Activated CD4-positive, CD25-positive, alpha-beta regulatory T cell treated with anti-CD3 and anti-CD28 coated beads, Interleukin-2, amount 50 U/mL, for 24 hours (primary cell): Measurements from ENCODE around the gene LHFPL3.
"Not testable (repeated sequence)": the region's sequence is repeated elsewhere in the genome, so short reads cannot be mapped to it uniquely, and the experiment has no call there.

Experiments
- ATAC-seq, 2 donors: fragments of 150-1000 bp; cut with Tn5 transposase; one replicate each; pipeline ENCODE4 v1.10.0; 2021; ENCODE audit warnings: mild to moderate bottlenecking in 1 of 2, moderate library complexity in 1 of 2

Gene LHFPL3

DNA sequence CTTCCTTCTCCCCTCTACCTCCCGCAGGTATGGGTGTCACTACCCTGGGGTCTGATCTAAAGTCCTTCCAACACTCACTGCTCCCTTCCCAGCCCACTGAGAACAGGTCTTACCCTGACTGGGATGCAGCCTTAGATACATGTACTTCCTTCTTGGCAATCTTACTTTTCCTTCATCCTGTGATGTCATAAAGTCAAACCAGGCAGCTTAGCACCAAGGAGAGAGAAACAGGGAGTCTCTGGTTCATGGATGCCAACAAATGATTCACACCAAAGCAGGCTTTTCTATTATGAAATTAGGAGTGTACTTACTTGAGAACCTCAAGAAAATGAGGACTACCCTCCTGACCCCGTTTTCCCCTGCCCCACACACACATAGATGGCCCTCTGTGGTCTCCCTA lies 574.6 kb downstream of the LHFPL3 start:
- no peak for ATAC-seq

DNA sequence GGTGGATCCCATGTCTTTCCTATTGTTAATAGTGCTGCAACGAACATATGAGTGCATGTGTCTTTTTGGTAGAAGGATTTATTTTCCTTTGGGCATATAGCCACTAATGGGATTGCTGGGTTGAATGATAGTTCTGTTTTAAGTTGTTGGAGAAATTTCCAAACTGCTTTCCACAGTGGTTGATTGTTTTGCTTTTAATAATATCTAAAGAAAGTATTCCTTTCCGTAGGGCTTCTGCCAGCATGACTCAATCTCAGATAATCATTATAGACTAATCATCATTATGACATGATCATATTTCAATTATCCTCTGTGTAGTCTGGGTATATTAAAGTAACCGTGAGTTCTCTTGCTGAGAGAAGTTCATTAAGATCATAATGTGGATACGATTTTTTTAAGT lies 575.4 kb downstream of the LHFPL3 start:
- ATAC-seq = no peak

DNA sequence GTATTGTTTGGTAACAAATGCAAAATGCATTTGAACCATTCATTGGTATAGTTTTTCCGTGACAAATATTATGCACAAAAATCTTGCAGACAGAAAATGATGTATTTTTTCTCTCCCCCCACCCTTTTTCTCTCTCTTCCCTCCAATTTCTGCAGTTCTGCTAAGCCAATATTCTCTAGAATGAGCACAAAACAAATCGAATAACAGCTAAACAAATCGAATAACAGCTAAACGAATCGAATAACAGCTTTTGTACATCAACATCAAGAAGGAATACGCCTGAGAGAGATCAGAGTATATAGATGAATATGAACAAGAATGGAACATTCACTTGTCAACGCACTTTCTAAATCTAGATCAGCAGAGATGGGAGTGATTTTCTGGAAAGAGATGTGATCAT lies 577.6 kb downstream of the LHFPL3 start:
- no peak for ATAC-seq

DNA sequence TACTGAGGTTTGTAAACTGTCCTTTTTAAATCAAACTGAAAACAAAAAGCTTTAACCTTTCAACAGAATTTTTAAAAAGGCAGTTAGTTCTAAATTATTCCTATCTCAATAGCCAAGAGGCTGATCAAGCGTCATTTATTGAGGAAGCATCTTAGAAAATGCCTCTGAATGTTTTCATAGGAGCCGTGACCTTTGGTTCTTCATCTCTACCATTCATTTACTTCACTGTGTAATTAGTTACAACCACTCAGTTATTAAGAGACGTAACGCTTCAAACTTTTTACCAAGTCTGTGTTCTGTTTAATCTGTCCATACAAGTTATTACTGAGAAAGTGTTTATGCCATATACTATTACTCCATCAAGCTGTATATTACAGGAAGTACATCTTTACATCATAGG lies 578.2 kb downstream of the LHFPL3 start:
- no peak for ATAC-seq

DNA sequence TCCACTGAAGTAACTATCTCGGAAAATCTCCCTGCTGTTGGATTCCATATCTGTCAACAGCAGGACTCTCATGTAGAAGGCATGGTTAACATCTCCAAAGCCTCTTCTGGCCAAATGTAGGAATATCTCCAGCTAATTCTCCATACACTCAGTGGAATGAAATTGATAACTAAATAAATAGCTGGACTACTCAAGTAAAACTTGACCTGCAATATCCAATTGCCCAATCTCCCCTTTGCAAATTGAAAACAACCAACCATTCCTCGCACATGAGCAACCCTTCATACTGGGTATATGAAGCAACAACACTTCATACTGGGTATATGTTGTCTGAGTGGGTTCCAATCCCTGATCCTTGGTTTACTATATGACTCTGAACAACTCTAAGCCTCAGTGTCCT lies 580.2 kb downstream of the LHFPL3 start:
- no peak for ATAC-seq

DNA sequence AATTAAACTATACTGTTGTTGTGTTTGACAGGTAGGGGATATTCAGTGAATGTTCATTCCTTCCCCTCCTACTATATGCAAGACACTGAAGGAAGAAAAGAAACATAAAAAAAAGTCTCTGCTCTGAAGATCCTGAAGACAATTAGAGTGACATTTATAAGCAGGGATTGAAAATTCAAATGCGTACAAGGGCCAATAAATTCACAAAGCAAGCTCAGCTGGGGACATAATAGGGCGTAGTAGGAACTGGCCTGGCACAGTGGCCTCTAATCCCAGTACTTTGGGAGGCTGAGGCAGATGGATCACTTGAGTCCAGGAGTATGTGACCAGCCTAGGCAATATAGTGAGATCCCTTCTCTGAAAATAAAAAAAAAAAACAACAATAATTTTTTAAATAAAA lies 580.7 kb downstream of the LHFPL3 start:
- ATAC-seq = no peak

DNA sequence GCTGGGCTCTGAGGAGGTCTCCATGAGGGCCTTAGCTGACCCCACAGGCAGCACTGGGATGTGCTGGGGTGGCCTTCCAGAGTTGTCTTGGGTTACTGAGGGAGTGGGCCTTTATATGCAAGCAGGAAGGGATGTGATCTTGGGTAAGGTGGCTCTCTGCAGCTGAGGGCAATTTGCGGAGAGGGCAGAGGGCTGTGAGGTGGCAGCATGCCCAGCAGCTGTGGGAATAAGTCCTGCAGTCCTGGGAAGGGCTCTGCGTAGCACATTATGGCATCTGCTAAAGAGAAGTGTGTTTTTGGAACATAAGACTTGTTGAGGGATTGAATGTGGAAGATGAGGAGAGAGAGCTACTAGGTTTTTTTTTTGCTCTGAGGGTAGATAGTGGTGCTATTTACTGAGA lies 586.0 kb downstream of the LHFPL3 start:
- ATAC-seq = no peak

DNA sequence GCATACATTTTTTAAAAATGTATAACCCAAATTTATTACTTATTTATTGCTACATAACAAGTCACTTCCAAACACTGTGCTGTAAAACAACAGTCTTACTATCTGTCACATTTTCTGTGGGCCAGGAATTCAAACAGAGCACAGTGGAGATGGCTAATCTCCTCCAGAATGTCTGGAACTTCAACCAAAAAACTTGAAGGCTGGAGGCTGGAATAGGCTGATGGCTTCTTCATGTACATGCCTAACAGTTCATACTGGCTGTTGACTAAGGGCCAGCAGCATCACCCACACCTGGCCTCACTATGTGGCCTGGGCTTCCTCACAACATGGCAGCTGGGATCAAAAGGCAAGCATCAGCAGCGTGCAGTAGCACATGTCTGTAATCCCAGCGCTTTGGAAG lies 593.2 kb downstream of the LHFPL3 start:
- no peak for ATAC-seq

DNA sequence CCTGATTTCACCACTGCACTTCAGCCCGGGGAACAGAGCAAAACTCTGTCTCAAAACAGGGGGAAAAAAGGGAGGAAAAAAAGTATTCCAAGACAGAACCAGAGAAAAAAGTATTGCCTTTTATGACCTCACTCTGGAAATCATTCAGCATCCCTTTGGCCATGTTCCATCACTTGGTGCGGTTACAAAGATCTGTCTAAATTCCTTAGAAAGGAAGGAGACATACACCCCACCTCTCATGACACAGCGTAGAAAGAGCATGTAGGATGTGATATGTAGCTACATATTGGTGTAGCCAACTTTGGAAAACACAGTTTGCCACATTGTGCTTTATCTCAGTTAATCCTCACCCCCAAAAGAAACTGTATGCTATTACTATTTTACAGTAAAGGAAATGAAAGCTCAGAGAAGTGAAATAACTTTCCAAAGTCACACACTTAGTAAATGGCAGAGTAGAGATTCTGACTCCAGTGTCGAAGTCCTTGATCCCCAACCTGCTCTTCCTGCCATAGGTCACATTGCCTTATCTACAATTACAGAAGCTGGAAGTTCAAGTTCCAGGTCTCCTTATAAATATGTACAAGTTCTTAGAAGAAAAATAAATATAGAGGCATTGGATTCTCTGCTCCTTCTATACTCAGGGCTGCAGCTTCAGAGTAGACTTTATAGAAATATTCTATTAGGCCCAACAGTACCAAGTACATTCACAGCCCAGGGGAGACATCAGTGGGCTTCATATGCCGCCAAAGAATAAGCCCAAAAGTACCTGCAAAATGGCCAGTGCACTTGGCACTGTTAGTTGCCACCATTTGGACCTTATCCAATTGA lies 594.0 kb downstream of the LHFPL3 start:
- no peak for ATAC-seq

DNA sequence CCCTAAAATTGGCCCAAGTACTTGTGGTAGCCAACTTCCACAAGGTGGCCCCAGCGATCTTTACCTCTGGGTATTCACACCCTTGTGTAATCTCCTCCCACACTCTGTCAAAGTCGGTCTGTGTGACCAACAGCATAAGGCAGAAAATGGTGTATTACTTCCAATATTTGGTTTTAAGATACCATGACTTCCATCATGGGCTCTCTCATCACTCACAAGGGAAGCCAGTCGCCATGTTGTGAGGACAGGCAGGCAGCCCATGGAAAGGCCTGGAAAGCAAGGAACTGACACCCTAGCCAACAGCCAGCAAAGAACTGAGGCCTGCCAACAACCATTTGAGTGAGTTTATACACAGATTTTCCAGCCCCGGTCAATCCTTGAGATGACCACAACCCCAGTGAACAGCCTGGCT lies 594.6 kb downstream of the LHFPL3 start:
- peak; percentile 91 to 97 for ATAC-seq

DNA sequence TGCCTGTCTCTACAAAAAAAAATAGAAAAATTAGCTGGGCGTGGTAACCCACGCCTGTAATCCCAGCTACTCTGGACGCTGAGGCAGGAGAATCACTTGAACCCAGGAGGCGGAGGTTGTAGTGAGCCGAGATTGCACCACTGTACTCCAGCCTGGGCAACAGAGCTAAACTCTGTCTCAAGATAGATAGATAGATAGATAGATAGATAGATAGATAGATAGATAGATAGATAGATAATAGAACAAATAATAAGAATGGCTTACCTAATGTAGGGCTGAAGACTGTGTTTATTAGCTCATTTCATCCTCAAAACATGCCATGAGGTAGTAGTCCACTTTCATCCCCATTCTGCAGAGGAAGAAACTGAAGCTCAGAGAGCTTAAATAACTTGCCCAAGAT lies 597.8 kb downstream of the LHFPL3 start:
- ATAC-seq = not testable (repeated sequence)

DNA sequence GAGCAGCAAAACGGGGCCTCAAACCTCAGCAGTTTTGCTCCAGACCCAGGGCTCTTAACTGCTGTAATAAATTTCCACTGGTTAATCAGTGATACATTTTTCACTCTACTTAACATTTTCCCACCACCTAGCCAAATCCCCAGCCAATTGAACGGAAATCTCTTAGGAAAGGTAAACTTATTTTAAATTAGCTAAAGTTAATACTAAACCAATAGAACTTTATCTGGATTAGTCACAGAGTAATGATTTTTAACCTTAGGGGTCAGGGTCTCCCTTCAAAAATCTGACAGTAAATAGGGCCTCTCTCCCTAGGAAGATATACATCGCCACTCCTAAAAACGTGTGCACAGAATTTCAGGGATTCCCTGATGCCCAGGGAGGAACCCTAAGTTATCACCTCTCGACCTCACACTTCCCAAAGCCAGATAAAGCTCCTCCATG lies 598.2 kb downstream of the LHFPL3 start:
- ATAC-seq = no peak

DNA sequence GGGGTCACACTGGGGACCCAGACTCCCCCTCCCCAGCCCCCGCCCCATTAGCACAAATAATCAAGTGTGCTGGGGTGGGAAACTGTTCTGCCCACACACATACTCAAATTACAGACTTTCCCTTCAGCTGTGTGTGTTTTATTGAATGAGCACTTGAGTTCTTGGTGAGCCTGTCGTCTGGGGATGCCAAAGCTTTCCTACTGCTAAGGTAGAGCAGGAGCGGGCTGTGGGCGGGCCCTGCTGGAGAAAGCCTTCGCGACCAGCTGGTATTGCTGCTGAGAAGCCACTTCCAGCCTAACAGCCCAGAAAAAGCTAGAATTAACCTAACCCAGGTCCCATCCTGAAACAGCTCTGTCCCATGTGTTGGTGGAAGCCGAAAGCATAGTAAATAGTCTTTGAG lies 598.7 kb downstream of the LHFPL3 start:
- no peak for ATAC-seq

DNA sequence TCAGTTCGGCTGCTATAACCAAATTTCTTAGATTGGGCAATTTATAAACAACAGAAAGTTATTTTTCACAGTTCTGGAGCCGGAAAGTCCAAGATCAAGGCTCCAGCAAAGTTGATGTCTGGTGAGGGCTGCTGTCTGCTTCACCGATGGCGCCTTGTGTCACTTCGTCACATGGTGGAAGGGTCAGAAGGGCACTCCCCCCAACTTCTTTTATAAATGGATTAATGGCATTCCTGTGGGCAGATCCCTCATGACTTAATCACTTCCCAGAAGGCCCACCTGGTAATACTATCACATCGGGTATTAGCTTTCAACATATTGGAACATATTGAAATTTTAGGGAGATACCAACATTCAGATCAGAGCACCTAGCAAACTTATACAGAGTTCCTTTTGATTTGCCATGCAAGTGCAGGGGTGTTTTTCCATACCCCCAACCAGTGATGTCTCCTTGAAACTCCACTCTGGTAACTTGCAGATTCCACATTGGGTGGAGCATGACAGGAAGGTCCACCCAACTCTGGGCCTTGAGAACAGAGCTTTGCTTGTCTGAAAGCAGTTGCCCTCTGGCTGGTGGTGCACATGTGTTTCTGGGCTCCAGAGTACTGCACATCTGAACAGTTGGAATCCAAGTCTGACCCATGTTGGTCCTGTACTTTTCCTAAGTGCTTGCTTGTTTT lies 600.5 kb downstream of the LHFPL3 start:
- no peak for ATAC-seq

DNA sequence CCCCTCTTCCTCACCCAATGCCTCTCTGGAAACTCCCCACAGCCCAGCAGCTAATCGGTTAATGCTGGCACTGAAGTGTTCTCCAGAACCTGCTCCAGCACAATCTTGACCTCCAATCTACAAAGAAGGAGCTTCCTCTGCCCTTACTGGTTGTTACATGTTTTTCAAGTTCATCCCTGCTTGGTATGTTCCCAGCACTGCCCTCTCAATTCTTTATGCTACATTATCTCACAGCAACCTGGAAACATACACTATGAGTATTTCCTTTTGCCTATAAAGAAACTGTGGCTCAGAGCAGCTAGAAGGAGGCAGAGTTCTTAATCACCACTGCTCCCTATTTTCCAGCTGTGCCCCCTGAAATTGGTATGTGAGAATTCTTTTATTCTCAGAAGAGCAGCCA lies 601.5 kb downstream of the LHFPL3 start:
- ATAC-seq = no peak

DNA sequence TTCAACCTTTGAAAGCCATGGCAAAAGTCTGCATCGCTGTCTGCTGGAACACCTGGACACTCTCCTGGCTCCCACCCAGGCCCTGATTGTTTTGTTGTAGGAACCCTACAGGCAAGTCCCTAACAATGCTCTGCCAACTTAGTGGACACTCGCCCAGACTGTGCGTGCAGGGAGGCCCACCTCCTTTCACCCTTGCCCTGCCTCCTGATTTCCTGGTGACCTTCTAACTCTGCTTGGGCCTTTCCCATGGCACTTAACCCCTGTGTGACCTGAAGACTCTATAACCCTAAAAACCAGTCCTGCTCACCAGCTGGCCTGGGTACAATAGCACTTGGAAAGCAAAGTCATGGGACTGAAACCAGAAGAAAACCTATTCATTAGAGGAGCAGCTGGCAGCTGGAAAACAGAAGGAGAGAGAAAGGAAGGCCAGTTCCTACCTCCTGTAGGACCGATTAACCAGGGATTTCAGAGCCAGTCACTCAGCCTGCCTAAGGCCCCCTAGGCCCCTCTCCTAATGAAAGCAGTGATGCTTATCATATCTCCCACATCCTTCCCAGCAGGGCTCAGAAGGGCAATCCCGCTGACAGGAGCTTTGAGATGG lies 602.9 kb downstream of the LHFPL3 start:
- ATAC-seq = no peak

DNA sequence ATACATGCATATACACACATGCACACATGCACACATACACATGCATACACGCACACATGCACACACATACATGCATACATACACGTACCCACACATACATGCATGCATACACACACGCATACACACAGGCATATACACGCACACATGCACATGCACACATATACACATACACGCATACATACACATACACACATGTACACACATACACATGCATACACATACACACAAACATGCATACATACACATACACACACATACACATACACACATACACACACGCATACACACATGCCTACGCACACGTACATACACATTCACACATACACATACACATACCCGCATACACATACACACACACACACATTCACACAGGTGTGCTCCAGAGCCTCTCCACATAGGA lies 604.6 kb downstream of the LHFPL3 start:
- ATAC-seq = no peak

DNA sequence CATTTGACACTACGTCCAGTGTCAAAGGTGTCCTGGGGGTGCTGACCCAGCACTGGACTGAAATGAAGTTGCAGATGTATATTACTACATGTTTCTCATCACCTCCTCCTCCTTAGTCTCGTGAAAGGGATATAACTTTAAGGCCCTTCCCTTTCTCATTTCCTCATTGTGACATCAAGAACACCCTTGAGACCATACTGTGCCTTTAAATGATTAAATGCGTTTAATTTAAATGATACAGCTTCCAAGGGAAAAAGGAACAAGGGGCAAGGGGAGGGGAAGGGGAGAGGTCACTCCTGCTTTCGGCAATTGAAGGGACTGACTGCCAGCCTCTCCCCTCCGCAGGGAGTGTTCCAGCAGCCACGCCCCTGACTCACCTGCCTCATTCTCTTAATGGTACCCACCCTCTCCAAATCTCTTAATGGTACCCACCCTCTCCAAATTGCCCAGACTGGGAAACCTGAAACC lies 605.2 kb downstream of the LHFPL3 start:
- no peak for ATAC-seq

DNA sequence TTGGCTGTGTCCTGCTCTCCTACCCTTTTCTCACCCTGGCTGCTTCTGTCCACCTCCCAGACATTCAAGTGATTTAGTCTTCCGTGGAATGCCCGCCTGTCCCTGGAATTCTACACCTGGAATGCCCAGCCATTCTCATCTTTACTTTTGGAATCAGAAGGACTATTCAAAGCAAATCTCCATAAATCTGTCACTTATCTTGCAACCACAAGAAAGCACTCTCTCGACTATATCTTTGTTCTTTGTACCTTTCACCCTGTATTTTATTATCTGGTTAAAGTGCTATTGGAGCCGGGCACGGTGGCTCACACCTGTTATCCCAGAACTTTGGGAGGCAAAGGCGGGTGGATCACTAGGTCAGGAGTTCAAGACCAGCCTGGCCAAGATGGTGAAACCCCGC lies 606.3 kb downstream of the LHFPL3 start:
- no peak for ATAC-seq

DNA sequence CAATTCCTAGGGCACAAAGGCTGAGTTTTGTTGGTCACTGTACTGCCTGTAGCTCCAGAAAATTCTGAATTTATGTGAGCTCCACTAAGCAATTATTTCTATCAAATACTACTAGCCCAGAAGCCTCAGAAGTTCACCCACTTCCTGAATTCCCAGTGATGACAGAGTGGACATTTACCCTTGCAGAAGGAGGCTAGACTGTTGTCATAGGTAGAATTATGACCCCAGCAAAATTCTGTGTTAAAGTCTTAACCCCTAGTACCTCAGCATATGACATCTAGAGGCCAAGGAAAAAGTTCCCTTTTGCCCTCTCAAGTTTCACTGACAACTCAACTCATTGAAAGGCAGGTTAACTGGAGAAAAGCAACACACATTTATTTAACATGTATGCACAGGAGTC lies 606.9 kb downstream of the LHFPL3 start:
- ATAC-seq = no peak

DNA sequence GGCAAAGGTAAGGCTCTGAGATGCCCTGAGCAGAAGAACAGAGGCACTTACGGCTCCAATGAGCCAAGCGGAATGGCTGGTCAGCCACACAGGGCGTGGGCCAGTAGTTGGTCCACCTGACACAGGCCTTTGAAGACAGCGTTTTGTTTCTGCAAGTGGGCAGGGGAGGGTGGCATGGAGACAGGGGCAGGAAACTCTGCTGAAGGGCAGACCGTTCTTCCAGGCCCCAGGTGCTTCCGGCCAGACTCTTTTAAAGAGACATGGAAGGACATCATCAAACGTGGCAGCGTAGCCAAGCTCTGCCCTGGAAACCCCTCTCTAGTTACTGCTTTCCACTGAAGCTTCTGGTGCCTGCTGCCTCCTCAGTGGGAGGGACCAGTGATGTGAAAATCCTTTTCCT lies 608.1 kb downstream of the LHFPL3 start:
- no peak for ATAC-seq

DNA sequence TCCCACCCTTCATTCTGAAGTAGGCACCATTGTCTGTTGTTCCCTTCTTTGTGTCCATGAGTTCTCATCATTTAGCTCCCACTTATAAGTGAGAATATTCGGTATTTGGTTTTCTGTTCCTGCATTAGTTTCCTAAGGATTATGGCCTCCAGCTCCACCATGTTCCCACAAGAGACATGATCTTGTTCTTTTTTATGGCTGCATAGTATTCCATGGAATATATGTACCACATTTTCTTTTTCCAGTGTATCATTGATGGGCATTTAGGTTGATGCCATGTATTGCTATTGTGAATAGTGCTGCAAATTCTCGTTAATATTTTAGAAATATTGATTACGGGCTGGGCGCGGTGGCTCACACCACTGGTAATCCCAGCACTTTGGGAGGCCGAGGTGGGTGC lies 609.1 kb downstream of the LHFPL3 start:
- not testable (repeated sequence) for ATAC-seq

DNA sequence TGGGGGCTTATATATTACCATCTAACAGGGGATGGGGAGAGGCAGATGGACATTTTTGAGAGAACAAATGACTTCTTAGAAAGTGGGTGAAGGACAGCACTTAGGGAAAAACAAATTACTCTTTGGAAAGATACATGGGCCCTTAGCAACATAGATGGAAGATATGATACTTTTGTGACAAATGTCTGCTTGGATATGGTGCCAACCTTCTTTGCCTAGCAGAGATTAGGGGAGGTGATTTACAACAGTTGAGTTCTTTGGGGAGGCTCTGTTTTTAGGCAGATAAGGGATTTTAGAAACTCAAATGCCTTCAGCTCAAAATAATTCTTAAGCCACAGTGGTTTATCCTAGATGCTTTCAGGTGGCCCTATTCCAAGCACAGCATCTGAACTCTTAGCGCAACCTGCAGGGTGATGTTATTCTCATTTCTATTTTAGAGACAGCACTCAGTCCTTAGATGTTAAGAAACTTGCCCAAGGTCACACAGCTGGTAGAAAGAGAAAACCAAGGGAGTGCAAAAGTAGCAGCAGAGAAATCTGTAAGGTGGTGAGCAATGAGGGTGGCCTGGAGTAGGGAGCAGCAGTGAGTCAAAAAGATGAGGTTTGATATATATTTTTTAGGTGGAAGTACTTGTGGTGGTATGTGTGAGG lies 610.5 kb downstream of the LHFPL3 start:
- ATAC-seq = no peak
